NCI-H1694 (cell line): Measurements from ENCODE around the gene SMARCC2.

ENCODE experiments used
- DNase-seq: peaks from one replicate; lab custom pipeline; 2025; lab: John Stamatoyannopoulos, UW

SMARCC2 gene

DNA sequence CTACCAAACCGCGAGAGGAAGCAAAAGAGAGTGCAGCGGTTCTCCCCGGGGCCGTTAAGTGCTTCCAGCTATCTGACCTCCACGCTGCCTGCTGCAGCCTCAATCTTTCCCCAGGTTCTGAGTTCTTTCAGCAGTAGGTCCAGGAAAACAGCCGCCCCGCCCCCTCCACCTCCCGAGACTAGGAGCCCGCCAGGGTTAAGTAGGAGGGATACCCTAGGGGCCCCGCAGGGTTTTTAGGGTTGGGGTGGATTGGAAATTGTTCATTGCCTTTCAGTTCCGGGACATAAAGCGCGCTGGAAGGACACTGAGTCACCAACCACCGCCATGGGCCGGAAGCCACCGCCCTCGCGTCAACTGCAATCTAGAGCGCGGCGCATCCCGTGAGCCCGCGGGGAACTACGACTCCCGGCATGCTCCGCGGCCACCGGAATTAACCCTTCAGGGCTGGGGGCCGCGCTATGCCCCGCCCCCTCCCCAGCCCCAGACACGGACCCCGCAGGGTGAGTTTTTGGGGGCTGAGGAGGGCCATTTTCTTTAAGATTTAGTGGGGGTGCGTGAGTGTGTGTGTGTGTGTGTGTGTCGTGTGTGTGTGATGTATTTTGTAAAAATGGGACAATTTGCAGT is 37.0 kb downstream of the SMARCC2 start, which contains the start of gene MYL6B:
MYL6B (plus strand) TSS at position 456 of the 624 bp plus-strand sequence. CDS start 1,332 bp downstream, outside the sequence.
- peak; percentile 48 for DNase-seq

DNA sequence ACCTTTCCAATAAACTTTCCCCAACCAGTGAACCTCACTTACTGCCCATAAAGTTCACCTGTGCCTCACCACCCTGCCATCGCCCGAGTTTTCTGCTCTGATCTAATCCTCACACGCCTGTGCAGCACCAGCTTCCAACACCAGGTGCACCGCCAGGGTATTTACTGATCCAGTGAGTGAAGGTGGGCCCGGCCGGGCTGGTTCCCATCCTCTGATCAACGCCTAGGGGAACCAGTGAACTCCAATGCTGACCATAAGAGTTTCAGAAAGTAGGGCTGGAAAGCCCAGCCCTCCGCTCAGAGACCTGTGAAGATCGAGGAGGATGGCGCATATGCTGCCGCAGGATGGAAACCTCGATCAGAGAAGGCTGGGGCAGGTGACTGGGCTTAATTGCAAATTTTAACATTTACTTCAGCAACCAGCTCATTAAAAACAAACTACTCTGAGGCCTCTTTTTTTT is 37.6 kb downstream of the SMARCC2 start:
- DNase-seq: peak; percentile 60

DNA sequence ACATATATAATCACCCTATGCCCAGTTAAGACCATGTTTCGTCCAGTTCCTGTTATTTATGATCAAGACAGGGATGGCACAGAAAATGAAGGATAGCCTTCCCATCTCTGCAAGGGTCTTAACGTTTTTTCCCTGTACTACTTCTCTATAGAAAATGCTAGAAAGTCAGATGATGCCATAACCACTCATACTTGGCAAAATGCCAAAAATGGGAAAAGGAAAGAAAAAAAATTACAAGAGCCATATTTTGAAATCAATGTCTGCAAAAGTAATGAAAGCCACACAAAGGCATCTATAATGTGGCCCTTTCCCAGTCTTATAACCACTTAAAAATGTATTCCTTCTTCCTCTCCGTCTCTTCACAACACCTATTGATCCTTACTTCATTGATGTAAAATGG is 38.7 kb downstream of the SMARCC2 start:
- DNase-seq: no peak

DNA sequence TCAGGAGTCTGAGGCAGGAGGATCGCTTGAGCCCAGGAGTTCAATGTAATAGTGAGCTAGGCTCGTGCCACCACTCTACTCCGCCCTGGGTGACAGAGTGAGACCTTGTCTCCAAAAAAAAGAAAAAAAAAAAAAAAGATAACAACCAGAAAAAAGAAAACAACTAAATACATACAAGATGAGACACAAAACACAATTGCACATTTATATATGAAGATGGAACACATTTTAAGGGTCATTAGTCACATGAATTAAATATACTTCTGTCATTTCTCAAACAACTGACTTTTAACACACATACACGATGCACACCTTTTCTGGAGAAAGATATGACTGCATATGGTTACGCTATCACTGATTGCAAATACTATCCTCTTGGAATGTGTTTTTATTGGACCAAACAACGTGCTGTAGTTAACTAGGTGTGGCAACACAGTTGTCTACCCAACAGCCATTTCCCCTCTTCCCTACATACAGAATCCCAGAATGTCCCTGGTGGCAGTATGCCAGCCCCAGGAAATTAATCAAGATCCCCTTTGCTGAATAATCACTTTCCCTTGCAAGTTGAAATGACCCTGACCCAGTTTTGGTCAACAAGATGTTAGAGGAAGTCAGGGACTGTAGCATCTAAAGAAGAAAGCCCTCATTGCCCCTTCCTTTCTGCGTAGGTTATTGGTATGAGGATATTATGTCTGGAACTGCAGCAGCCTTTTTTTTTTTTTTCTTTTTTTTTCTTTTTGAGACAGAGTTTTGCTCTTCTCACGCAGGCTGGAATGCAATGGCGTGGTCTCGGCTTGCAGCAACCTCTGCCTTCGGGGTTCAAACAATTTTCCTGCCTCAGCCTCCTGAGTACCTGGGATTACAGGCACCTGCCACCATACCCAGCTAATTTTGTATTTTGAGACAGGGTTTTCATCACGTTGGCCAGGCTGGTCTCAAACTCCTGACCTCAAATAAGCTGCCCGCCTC is 42.5 kb downstream of the SMARCC2 start:
- no peak for DNase-seq

DNA sequence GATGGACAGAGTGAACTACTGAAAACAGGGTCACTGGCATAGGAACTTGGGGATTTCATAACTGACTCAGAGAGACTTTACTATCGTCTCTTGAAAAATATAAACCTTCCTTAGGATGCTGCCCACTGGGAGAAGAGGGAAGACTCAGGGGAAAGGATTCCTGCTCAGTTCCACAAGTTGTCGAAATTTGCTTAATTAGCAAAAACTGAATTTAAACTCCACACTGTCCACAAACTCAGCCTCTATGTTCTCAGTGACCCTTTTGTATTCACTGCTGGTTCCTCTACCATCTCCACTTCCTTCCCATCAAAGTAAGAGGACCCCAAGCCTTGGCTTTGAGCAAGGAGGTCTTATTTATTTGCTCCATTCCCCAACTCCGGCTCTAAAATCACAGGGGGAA is 44.1 kb downstream of the SMARCC2 start:
- no peak for DNase-seq

DNA sequence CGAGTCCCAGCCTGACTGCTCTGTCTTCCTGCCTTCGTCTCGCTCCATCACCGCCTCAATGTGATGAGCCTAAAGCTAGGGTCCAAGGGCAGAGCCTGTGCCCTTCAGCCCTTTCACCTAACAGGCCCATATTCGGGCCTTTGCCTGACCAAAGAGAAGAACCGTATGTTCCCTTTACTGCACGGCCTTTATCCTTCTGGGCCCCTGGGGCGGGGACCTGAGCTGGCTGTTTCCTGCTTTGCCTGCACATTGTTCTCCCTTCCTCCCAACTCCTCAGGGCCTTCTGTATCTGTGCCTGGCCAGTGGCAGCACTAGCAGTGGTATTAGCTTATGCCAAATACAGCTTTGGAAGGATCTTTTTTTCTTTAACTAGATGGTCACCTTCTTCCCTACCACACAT is 45.4 kb downstream of the SMARCC2 start:
- no peak for DNase-seq

DNA sequence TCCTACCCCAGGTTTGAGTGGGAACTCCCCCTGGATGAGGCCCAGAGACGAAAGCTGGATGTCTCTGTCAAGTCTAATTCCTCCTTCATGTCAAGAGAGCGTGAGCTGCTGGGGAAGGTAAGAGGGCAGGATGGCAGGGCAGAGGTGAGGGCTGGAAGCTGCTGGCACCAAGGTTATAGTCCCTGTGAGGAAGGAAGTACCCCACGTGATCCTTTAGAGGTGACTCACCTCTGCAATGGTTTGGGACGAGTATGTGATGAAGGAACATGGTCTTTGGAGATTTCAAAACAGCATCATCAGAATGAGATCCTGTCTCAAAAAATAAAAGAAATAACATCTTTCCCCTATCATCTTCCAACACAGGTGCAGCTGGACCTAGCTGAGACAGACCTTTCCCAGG is 46.1 kb downstream of the SMARCC2 start:
- DNase-seq: no peak

DNA sequence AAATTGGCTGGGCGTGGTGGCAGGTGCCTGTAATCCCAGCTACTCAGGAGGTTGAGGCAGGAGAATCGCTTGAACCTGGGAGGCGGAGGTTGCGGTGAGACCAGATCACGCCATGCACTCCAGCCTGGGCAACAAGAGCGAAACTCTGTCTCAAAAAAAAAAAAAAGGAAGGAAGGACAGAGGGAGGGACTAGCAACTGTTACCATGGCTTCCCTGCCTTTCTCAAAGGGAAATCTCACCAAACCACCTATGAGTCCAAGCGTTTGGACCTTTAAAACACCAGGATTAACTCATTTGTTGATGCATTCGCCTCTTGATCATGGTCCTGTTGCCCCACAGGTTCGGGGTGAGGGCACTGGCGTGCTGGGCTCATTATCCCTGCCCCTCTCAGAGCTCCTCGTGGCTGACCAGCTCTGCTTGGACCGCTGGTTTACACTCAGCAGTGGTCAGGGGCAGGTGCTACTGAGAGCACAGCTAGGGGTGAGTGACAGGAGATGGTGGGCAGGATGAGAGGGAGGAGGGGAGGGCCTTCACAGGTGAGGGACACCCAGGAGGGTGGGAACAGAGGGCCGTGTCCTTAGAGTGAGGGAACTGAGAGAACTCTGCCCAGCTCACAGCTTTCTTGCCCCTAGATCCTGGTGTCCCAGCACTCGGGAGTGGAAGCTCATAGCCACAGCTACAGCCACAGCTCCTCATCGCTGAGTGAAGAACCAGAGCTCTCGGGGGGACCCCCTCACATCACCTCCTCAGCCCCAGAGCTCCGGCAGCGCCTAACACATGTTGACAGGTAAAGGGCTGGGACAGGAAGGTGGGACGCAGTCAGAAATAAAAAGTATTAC is 47.1 kb downstream of the SMARCC2 start:
- no peak for DNase-seq

DNA sequence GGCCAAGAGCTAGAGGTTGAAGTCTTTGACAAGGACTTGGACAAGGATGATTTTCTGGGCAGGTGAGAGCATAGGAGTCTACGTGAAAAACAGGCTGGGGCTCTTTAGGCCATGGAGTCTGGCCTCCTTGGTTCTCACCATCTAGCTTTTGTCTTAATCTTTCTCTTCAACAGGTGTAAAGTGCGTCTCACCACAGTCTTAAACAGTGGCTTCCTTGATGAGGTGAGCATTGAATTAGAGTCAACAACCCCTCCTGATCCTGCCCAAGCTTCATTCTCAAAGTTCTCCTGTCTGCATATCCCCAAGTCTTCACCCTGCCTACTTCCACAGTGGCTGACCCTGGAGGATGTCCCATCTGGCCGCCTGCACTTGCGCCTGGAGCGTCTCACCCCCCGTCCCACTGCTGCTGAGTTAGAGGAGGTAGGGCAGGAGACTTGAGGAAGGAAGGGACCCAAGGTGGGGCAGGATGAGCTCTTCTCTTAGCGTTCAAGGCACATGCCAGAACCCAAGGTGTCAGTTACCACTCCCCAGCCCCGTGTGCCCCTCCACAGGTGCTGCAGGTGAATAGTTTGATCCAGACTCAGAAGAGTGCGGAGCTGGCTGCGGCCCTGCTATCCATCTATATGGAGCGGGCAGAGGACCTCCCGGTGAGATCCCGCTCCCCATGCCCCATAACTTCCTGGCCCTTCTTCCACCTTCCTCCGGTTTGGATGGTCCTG is 51.3 kb downstream of the SMARCC2 start:
- DNase-seq: no peak

DNA sequence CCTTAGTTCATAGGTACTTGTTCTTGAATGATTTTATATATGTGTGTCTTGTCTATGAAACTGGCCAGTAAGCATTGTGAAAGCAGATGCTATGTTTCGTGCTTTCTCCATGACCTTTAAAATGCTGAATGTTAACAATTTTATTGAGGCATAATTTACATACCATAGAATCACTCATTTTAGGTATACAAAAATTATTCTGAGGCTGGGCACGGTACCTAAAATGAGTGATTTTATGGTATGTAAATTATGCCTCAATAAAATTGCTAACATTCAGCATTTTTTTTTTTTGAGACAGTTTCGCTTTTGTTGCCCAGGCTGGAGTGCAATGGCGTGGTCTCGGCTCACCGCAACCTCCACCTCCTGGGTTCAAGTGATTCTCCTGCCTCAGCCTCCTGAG is 54.4 kb downstream of the SMARCC2 start:
- no peak for DNase-seq

DNA sequence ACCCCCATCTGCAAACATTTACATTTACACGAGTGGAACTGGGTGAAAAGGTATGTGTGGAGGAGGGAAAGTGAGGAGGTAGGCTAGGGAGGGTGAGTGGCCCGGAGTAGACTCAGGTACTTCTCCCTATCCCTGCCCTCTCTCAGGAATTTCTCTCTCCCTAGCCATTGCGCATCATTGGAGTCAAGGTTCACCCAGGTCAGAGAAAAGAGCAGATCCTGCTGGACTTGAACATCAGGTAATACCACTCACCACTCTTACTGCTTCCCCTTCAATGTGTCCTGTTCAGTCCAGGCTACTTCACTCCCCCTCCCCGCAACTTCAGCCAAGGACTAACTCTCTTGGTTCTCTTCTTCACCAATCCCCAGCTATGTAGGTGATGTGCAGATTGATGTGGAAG is 58.4 kb downstream of the SMARCC2 start:
- DNase-seq: no peak

DNA sequence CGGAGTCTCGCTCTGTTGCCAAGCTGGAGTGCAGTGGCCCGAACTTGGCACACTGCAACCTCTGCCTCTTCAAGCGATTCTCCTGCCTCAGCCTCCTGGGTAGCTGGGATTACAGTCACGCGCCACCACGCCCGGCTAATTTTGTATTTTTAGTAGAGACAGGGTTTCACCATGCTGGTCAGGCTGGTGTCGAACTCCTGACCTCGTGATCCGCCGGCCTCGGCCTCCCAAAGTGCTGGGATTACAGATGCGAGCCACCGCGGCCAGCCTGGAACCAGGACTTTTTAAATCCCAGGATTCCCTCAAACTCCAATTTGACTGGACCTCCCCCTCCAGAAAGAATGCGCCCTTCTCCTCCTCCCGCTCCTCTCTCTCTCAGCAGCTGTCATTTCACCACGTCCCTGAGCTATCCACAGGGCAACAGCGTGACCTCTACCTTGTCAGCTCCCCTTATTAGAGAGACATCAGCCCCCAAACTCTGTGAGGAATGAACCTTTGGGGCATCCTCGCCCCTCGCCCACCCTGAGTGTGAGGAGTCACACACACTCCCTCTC is 59.3 kb downstream of the SMARCC2 start:
- no peak for DNase-seq

DNA sequence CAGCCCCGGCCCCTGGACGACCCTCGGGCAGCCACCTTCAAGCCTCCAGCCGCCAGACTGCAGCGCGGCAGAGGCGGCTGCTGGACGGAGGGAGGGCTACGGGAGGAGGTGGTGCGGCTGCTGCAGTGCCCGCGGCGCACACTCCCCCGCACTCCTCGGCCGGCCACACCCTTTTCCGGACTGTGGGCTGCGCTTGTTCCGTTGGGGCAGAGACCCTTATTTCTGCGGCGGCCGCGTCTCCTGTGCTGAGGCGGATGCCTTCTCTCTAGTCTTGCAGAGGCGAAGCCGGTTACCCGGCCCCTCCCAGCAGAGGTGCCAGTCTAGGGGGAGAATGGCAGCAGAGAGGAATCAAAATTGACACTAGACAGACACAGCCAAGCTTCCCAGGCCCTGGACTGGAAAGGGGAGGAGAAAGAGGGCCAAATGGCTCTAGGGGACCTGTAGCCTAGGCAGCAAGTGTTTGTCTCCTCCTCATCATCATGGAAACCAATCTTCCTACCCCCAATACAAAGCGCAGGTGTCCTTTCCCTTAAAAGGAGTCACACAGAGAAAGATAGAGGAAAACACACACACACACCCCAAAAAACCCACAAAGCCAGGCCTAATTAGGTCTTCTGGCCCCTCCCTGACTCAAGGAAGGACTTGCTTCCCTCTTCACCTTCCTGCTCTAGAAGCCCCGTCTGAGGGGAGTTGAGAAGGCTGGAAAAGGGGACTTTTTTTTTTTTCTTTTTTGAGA is 59.9 kb downstream of the SMARCC2 start:
- DNase-seq: no peak

DNA sequence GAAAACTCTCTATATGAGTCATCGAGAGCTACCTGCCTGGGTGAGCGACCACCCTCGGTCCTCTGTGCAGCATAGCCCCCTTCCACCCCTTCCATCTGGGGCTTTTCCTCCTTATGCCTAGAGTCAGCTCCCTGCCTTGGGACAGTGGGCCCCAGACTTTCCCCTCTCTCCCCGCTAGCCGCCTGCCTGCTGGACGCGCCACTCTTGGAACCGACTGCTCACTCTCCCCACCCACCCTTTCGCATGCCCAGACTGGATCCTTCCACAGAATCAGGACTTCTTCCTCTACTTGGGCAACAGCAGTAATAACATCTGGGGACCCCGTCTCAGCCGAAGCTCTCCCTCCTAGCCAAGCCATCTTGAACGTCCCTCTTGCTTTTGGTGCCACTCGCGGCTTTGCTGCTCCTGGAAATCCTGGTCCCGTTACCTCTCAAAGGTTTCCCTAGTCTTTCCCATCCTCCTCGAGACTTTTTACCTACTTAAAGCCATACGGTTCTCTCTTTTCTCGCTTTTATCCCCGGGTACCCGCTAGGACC is 60.5 kb downstream of the SMARCC2 start:
- DNase-seq: no peak

DNA sequence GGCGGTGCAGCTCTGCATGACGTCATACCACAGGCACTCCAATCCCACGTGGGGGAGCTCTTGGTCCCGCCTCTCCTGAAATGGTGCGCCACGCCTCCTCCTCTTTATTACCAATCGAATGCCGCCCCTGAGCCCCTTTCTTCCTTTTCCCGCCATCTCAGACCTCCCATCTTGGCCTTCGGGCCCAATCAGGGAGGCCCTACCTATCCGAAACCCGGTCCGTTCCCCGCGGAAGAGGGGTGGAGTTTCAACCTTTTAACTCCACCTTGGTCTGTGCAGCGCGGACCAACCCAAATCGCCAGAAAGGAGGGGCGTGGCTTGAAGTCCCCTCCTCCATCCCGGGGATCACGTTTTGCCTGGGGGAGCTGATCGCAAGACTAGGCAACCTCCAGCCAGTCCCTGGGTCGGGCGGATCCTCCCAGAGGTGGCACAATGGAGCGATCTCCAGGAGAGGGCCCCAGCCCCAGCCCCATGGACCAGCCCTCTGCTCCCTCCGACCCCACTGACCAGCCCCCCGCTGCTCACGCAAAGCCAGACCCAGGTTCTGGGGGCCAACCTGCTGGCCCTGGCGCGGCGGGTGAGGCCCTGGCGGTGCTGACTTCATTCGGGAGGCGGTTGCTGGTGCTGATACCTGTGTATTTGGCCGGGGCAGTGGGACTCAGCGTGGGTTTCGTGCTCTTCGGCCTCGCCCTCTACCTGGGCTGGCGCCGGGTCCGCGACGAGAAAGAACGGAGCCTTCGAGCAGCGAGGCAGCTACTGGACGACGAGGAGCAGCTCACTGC is 61.2 kb downstream of the SMARCC2 start, which contains the start of gene ESYT1:
ESYT1 (plus strand) TSS at position 380 of the 782 bp plus-strand sequence; CDS start at position 433, 53 bp downstream.
- DNase-seq: peak; percentile 99

DNA sequence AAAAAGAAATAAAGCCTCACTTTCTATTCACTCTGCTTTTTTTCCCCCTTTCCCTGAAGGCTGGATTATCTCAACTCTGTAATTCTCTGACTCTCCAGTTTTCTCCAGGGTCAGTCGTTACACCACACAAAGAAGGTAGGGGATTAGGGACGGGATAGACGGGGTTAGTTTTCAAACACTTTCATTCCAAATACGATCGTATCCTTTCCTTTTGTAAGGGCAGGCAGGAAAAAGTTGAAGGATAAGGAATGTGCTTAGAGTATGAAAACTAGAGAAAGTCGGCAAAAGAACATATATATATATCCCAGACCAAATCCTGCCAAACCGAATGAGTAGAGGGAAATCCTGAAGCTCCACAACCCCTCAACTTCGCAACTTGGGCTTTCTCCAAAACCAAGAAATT is 61.8 kb downstream of the SMARCC2 start:
- no peak for DNase-seq

DNA sequence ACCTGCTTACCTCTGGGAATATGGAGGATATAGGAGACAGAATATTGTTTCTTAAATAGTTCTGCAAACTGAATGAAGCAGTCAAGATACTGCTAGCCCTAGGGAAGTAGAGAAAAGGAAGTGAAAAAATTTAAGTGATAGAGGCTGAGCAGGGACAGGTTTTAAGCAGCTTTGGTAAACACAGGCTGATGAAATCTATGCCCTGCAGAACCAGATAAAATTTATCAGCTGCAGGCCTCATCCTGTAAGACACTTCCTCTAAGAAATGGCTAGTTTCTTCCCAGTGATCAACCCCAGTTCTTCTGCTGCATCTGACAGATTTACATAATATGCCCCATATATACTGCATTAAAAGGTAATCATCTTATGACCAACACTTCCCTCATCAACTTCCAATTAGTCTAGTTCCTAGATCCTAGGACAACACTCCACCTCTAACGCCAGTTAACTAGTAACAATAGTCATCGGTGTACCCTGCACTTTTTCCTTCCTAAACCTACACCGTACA is 62.5 kb downstream of the SMARCC2 start:
- no peak for DNase-seq

DNA sequence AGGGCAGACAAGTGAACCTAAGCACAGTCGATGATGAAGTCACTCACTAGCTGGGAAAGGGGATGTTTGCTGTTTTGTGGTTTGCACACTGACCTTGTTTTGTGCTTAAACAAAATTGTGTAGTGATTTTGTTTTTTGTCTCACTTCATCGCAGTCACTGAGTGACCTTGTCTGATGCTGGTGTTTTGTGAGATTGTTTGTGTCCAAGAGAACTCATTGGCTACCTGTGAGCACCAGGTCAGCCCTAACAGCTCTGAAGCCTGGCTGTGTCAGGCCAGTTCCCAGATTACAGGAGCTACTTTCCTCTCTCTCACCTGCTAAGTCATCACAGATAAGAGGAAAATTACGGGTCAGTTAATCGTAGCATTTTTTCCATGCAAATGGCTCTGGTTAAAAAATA is 65.2 kb downstream of the SMARCC2 start:
- DNase-seq: no peak

DNA sequence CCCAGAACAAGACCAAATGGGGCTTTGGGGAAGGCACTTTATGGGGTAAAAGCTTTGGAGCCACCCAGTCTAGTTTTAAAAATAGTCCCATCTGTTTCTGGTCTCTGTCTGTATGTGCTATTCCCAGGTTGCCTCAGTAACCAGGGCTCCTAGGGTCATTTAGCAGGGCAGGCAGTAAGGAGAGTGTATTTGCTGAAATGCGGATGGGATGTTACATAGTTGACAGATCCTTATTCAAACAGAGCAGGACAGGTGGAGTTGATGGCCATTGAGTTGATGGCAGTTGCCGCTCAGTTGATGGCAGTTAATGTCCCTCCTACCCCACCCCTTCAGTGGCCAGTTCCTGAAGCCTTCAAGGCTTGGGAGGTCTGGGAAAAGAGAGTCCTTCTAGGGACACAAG is 66.6 kb downstream of the SMARCC2 start:
- peak; percentile 13 for DNase-seq
